GM21619 (cell line): ENCODE measurements around the gene ALDH2.
"Not testable (repeated sequence)": the region's sequence is repeated elsewhere in the genome, so short reads cannot be mapped to it uniquely, and the experiment has no call there.

ENCODE experiments used
- ATAC-seq: cut with Tn5 transposase; IDR thresholded peaks from one replicate; pipeline ENCODE4 v1.9.1; 2021; ENCODE audit not compliant: unreplicated experiment

ALDH2 gene

GRCh38 chr12:111766608-111767361, at the start of gene ALDH2:
Gene ALDH2, plus strand, starts transcription at chr12:111766933. Its CDS starts 50 bp downstream, at chr12:111766983.
- no peak for ATAC-seq

- ATAC-seq, result not testable (repeated sequence)
These were observed 47.4 kb upstream of the ALDH2 start for GRCh38 chr12:111719316-111719715.

- ATAC-seq, result no peak
These were observed 46.3 kb upstream of the ALDH2 start for GRCh38 chr12:111720457-111720856.

- not testable (repeated sequence) for ATAC-seq
These were observed 42.9 kb upstream of the ALDH2 start for GRCh38 chr12:111723646-111724360.

GRCh38 chr12:111728795-111729194, 37.9 kb upstream of the ALDH2 start:
- ATAC-seq, result no peak

- no peak for ATAC-seq
These were observed 36.3 kb upstream of the ALDH2 start for GRCh38 chr12:111730420-111730819.

GRCh38 chr12:111732786-111733185, 33.9 kb upstream of the ALDH2 start:
- ATAC-seq, result no peak

- ATAC-seq, result no peak
These were observed 33.3 kb upstream of the ALDH2 start for GRCh38 chr12:111733340-111733915.

- ATAC-seq, result not testable (repeated sequence)
These were observed 27.2 kb upstream of the ALDH2 start for GRCh38 chr12:111739524-111739923.

GRCh38 chr12:111741235-111741812, 25.4 kb upstream of the ALDH2 start:
- no peak for ATAC-seq

- no peak for ATAC-seq
These were observed 21.5 kb upstream of the ALDH2 start for GRCh38 chr12:111745211-111745610.

GRCh38 chr12:111747333-111747732, 19.4 kb upstream of the ALDH2 start:
- no peak for ATAC-seq

- ATAC-seq, result no peak
These were observed 18.5 kb upstream of the ALDH2 start for GRCh38 chr12:111748151-111748672.

GRCh38 chr12:111748867-111749266, 17.9 kb upstream of the ALDH2 start:
- ATAC-seq, result no peak

GRCh38 chr12:111749391-111749790, 17.3 kb upstream of the ALDH2 start:
- ATAC-seq, result no peak

GRCh38 chr12:111753144-111753881, 13.4 kb upstream of the ALDH2 start:
- no peak for ATAC-seq

- ATAC-seq, result no peak
These were observed 12.1 kb upstream of the ALDH2 start for GRCh38 chr12:111754671-111755070.

GRCh38 chr12:111756196-111756595, 10.5 kb upstream of the ALDH2 start:
- no peak for ATAC-seq

- ATAC-seq, result no peak
These were observed 10.1 kb upstream of the ALDH2 start for GRCh38 chr12:111756681-111757080.

- no peak for ATAC-seq
These were observed 9.2 kb upstream of the ALDH2 start for GRCh38 chr12:111757361-111758119.
